GM10248 (cell line): ENCODE results near the gene RBM28.

Experiments
- CTCF ChIA-PET: fragments of 300-600 bp; sonication (Branson Sonifier 250); formaldehyde crosslinking; extraction: SDS; loops from one replicate; lab custom pipeline; 2021; ENCODE audit warnings: antibody characterized with exemption; lab: Yijun Ruan, JAX
- POLR2A ChIA-PET: fragments of 350-650 bp; sonication (Branson Sonifier 250); formaldehyde crosslinking; extraction: SDS; loops from one replicate; lab custom pipeline; 2020; ENCODE audit warnings: antibody characterized with exemption; lab: Yijun Ruan, JAX
- DNase-seq: peaks from one replicate; pipeline ENCODE4 v3.0.0; 2012; ENCODE audit errors: extremely low spot score
- CTCF ChIP-seq: IDR thresholded peaks from 2 replicates; pipeline ENCODE4 v1.5.1; 2012; ENCODE audit warnings: mild to moderate bottlenecking, low read depth; ENCODE audit errors: extremely low read depth, missing control alignments, control extremely low read depth

Gene RBM28

GRCh38 chr7:128309124-128309523 is 34.6 kb downstream of the RBM28 start:
- DNase-seq, result no peak
- TF ChIP-seq CTCF, result no peak
- POLR2A ChIA-PET, result no interaction called here
- CTCF ChIA-PET, result no interaction called here

DNA sequence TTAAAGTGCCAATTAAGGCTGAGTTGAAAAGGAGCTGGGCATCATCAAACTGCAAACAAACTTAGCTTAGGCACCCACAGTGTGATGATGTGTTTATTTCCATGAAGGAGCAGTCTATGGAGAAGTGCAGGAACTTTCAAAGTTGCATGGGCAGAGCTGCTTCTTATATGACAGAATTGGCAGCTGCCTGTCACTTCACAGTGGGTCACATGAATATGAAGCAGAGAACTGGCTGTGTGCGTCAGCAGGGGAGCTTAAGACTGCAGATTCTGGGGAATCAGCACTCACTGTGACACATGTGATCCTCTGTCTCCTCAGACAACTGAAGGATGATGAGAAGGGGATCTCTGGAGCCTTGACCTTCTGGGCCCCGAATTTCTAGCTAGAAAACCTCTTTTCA is 36.6 kb downstream of the RBM28 start:
- ChIA-PET POLR2A (no interaction called here), CTCF (interaction anchor here (1.6 kb wide), 1 partner anchor 14 kb away, joined by 6 read pairs; no protein-coding TSS in a partner anchor)
- DNase-seq, result no peak
- TF ChIP-seq CTCF, result no peak

DNA sequence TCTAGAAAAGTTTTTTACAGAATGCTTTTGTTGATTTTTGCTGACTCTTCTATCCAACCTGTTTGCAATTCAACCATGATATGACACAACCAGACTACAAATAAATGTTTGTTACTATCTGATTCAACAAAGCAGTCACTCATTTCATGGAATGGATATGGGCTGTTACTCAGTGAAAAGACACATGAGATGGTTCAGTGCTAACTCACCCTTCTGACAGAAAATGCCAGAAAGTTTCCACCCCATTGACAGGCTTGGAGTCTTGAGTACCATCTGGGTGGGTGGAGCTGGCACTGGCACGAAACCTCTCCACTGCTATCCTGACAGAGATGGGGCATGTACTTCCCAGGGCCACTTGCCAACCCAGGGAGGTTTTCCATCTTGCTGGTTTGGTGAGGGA is 39.5 kb downstream of the RBM28 start:
- CTCF ChIA-PET, result interaction anchor here (1.6 kb wide), 1 partner anchor 10 kb away, joined by 4 read pairs; no protein-coding TSS in a partner anchor
- no peak for TF ChIP-seq CTCF
- POLR2A ChIA-PET, result no interaction called here
- no peak for DNase-seq

GRCh38 chr7:128303643-128304042 is 40.1 kb downstream of the RBM28 start:
- POLR2A ChIA-PET, result no interaction called here
- no peak for TF ChIP-seq CTCF
- CTCF ChIA-PET, result no interaction called here
- no peak for DNase-seq

- ChIA-PET CTCF (interaction anchor here (1.0 to 1.7 kb wide), 6 partner anchors 9 to 26 kb away, joined by 3 to 5 read pairs (median 4); no protein-coding TSS in a partner anchor), POLR2A (no interaction called here)
- DNase-seq, result no peak
- no peak for TF ChIP-seq CTCF
Measured at GRCh38 chr7:128303133-128303532, 40.6 kb downstream of the RBM28 start.

GRCh38 chr7:128302139-128302538 is 41.6 kb downstream of the RBM28 start:
- DNase-seq, result no peak
- POLR2A ChIA-PET, result no interaction called here
- CTCF ChIA-PET, result interaction anchor here (1.0 to 1.7 kb wide), 6 partner anchors 10 to 25 kb away, joined by 3 to 5 read pairs (median 4); no protein-coding TSS in a partner anchor
- no peak for TF ChIP-seq CTCF
